ENCODE results near the gene D2HGDH.

DNA sequence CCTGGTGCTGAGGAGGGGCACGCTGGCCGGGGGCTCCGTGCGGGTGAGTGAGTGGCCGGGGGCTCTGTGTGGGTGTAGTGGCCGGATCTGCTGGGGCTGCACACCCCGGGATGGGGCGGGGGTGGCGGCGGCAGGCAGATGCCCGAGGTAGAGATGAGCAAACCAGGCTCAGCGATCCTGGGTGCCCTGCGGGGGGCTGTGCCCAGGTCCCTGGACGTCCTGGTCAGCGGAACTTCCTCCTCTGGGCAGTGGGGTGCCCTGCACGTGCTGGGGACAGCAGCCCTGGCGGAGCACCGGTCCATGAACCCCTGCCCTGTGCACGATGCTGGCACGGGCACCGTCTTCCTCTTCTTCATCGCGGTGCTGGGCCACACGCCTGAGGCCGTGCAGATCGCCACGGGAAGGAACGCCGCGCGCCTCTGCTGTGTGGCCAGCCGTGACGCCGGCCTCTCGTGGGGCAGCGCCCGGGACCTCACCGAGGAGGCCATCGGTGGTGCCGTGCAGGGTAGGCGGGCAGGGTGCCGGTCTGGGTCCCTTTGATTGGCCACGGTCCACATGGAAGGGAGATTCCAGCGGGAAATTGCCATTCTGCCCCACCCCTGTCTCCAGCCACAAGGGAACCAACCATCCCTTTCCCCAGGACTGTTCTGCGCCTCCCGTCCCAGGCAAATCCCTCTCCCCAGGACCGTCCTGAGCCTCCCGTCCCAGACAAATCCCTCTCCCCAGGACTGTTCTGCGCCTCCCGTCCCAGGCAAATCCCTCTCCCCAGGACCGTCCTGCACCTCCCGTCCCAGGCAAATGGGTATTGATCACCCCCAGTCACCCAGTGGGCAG is 80.4 kb downstream of the D2HGDH start:
- TF ChIP-seq CTCF (IDR thresholded peaks at IDR 0.05 in 2 of 3, conservative IDR thresholded peaks at IDR 0.05 in 1 of 3; ENCODE audit: control insufficient read depth in 2 of 3, extremely low read depth in 1 of 3, insufficient read depth in 1 of 3, low read depth in 3 of 3, low read length in 3 of 3) (no peak), RCOR1 (conservative IDR thresholded peaks at IDR 0.05; ENCODE audit: low read depth, low read length) (no peak), EZH2 (IDR thresholded peaks at IDR 0.05; ENCODE audit: borderline replicate concordance, control insufficient read depth, low read depth, low read length) (no peak), TCF7 (IDR thresholded peaks at IDR 0.05; ENCODE audit: borderline replicate concordance) (no peak), STAT1 (conservative IDR thresholded peaks at IDR 0.05) (no peak)
